Measurements from ENCODE around the gene NT5C1A. TPM values are rescaled to one million over a fixed set of nuclear protein-coding genes. Genes with fewer than 3 reads are reported as not detected.

NT5C1A gene
- total RNA-seq, 2 donors from 2014 or later: 4.1 to 9.2 TPM

DNA sequence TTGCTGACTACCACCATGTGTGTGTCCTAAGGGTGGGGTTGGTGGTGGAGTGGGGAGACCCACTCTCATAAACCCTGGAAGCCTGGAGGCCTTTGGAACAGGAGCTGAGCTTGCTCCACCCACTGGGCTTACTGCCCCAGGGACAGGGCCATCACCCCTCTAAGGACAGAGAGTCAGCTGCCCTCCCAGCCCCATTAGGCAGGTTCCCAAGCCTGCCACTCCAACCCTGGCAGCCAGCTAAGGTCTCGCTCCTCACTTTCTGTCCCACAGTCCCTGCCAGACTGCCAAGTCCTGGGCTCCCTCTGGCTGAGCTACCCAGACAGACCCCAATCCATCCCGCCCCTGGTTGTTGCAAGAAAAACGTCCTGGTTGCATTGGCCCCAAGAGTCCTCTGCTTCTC is 3.8 kb downstream of the NT5C1A start:
- ATAC-seq: no peak
- H3K4me1 Mint-ChIP-seq (ENCODE audit: low read depth in 2 of 2): peaks cover 17 to 24% of the 10 kb centered on the region in 2 donors
- peak overlapping the region; percentile 65 to 81 for H3K27ac Mint-ChIP-seq
- peak overlapping the region; percentile 40 for H3K4me3 Mint-ChIP-seq
- no peaks in the 10 kb centered on the region for H3K9me3 Mint-ChIP-seq
- peaks cover 9 to 24% of the 10 kb centered on the region in 2 donors for H3K27me3 Mint-ChIP-seq
- no peaks in the 10 kb centered on the region for H3K36me3 Mint-ChIP-seq
- DNase-seq (ENCODE audit: low spot score): no peak

DNA sequence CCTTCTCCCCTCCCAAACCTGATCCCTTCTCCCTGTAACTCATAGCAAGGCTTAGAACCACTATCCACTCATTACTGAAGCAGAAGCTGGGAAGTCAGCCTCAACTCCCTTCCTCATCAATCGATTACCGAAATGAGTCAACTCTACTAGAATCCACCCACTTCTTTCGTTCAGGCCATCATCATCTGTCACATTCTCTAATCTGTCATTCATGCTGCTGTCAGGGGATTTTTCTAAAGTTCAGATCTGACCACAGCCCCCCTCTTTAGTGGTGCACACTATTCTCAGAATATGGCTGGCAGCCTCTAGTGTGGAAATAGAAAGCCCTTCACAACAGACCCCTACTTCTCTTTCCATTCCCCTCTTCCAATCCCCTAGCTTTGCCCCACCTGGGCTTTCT is 5.1 kb downstream of the NT5C1A start:
- ATAC-seq (peak; percentile 88 to 91), DNase-seq (ENCODE audit: low spot score) (peak; percentile 70)
- H3K4me3 Mint-ChIP-seq: peak overlapping the region; percentile 40
- H3K27me3 Mint-ChIP-seq: peaks cover 9 to 21% of the 10 kb centered on the region in 2 donors
- H3K36me3 Mint-ChIP-seq: no peaks in the 10 kb centered on the region
- no peaks in the 10 kb centered on the region for H3K9me3 Mint-ChIP-seq
- peak overlapping the region; percentile 65 to 81 for H3K27ac Mint-ChIP-seq
- peaks cover 17 to 24% of the 10 kb centered on the region in 2 donors for H3K4me1 Mint-ChIP-seq (ENCODE audit: low read depth in 2 of 2)

DNA sequence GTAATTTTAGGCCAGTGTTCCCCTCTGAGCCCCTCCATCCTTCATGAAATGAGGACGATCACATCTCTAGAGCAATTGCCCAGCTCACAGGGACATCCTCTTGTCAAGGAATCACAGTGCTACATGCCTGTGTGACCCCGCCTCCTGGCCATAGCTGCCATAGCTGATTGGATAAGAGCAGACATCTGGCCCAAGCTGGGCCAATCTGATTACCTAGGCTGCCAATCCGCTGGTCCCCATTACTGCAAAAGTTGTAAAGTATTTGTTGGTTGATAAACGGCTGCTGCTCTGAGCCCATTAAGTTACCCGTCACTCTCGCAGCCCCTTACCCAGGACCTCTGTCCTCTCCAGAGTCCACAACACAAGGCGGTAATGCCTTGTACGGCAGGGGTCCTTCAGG is 8.3 kb downstream of the NT5C1A start:
- Mint-ChIP-seq H3K27ac (no peak overlapping the region), H3K4me1 (ENCODE audit: low read depth in 2 of 2) (peaks cover 17% of the 10 kb centered on the region in 2 donors)

DNA sequence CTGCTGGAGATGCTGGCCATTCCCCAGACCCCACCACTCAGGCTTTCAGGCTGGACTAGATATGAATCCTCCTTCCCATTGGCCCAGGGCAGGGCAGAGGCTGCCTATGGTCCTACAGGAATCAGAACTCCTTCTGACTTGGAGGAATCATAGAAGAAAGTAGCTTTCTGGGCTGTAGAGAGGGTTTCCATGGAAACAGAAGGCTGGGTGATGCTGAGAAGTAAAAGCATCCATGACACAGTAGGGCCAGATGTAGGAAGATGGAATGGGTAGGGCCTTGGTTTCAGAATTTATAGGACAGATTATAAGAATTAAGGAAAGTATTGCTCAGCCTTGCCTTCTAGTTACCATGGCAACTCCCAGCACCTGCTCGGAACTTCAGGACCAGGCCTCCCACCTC is 9.0 kb downstream of the NT5C1A start:
- H3K4me1 Mint-ChIP-seq (ENCODE audit: low read depth in 2 of 2): peaks cover 18 to 21% of the 10 kb centered on the region in 2 donors
- H3K4me3 Mint-ChIP-seq: no peak overlapping the region
- no peaks in the 10 kb centered on the region for H3K9me3 Mint-ChIP-seq
- no peak overlapping the region for H3K27ac Mint-ChIP-seq
- ATAC-seq (no peak), DNase-seq (ENCODE audit: low spot score) (no peak)
- no peaks in the 10 kb centered on the region for H3K36me3 Mint-ChIP-seq
- H3K27me3 Mint-ChIP-seq: peaks cover 0 to 3% of the 10 kb centered on the region in 2 donors

More for the DNA sequence above, 8.3 kb downstream of the NT5C1A start:
- ATAC-seq (no peak), DNase-seq (ENCODE audit: low spot score) (no peak)
- H3K9me3 Mint-ChIP-seq: no peaks in the 10 kb centered on the region
- peaks cover 0 to 6% of the 10 kb centered on the region in 2 donors for H3K27me3 Mint-ChIP-seq
- no peak overlapping the region for H3K4me3 Mint-ChIP-seq
- no peaks in the 10 kb centered on the region for H3K36me3 Mint-ChIP-seq

DNA sequence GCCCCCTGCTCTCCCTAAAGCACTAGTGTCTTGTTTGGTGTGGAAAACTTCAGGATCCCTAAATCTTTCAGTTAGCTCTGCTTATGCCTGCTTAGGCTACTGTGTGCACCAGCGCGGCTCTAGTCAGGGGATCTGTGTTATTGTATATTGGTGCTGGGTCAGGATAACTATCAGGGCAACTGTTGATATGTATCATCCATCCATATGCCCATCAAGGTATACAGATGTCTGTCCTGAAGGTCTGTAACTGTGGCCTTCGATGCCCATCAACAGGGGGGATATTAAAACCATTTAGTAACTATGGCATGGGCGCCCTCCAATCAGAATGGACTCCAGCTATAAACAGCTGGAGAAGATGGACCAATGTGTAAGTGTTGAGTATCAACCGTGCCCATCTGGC is 12.4 kb downstream of the NT5C1A start:
- DNase-seq (ENCODE audit: low spot score) (no peak), ATAC-seq (no peak)
- Mint-ChIP-seq H3K36me3 (no peaks in the 10 kb centered on the region), H3K4me1 (ENCODE audit: low read depth in 2 of 2) (peaks cover 6 to 7% of the 10 kb centered on the region in 2 donors), H3K4me3 (no peak overlapping the region), H3K9me3 (no peaks in the 10 kb centered on the region), H3K27me3 (peaks cover 0 to 3% of the 10 kb centered on the region in 2 donors), H3K27ac (no peak overlapping the region)

DNA sequence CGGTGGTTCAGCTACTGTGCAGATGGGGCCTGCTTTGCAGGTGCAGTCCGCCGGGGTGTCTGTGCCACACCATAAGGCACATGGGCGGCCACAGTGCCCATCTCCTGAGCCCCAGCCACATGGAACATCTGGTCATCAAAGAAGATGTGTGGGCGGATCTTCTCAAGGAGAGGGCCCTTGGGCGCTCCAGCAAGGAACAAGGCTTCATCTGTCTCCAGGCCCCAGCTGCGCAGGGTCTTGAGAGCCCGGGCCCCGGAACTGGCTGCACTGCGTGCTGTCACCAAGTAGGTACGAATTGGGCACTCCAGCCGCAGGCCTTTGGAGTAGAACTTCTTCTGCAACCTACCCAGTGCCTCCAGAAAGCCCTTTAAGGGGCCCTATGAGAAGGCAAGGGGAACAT is 12.8 kb downstream of the NT5C1A start:
- Mint-ChIP-seq H3K36me3 (no peaks in the 10 kb centered on the region), H3K4me1 (ENCODE audit: low read depth in 2 of 2) (peaks cover 6 to 7% of the 10 kb centered on the region in 2 donors), H3K9me3 (no peaks in the 10 kb centered on the region), H3K27ac (no peak overlapping the region), H3K27me3 (peaks cover under 1 to 3% of the 10 kb centered on the region in 2 donors), H3K4me3 (no peak overlapping the region)
- ATAC-seq: no peak
- DNase-seq (ENCODE audit: low spot score): no peak

DNA sequence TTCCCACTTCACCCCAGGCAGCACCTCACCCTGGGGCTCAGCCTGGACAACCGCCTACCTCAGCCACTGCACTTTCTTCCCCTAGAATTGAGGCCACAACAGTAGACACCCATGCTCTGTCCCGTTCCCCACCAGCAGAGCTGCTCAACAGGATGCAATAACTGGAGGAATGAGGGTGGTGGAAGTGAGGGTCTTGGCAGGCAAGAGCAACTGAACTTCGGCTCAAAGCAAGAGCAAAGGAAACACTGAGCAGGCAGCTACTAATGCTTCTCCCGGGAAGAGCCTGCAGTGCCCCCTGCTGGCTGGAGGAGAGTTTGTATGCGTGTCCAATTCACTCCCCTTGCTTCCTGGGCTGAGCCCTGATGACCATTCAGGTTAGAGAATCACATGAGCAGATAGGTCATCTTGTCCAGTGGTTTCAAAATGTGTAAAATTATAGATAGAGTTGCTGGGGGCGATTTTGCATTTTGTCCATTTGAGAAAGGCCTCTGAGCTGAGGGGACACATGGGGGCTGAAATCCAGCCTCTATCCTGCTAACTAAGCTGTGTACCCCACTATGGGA is 13.9 kb downstream of the NT5C1A start:
- H3K9me3 Mint-ChIP-seq: no peaks in the 10 kb centered on the region
- DNase-seq (ENCODE audit: low spot score) (peak; percentile 71), ATAC-seq (peak; percentile 71)
- H3K27ac Mint-ChIP-seq: peak overlapping the region; percentile 10 to 56
- peaks cover 6 to 7% of the 10 kb centered on the region in 2 donors for H3K27me3 Mint-ChIP-seq
- no peaks in the 10 kb centered on the region for H3K36me3 Mint-ChIP-seq
- peaks cover 7 to 11% of the 10 kb centered on the region in 2 donors for H3K4me1 Mint-ChIP-seq (ENCODE audit: low read depth in 2 of 2)
- H3K4me3 Mint-ChIP-seq: no peak overlapping the region

DNA sequence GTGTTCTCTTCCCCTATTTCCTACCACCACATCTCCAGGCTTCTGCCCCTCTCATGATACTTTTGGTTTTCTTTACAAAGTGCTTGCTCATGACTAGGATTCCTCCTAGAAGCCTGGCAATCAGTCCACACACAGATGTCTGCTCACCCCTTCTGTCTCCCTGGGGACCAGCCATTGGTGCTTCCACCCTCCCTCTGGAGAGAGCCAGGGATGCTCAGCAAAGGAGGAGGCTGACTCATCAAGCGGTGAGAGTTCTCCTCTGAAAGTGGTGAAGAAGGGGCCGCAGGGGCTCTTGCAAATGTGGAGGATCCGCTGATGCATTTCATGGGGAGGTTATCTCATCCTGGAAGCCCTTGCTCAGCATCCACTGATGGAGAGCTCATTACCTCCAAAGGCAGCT is 14.5 kb downstream of the NT5C1A start:
- Mint-ChIP-seq H3K4me3 (no peak overlapping the region), H3K27ac (peak overlapping the region in 1 of 2 donors; percentile 12), H3K4me1 (ENCODE audit: low read depth in 2 of 2) (peaks cover 7 to 11% of the 10 kb centered on the region in 2 donors), H3K9me3 (no peaks in the 10 kb centered on the region), H3K36me3 (no peaks in the 10 kb centered on the region), H3K27me3 (peaks cover 6 to 7% of the 10 kb centered on the region in 2 donors)
- DNase-seq (ENCODE audit: low spot score): no peak
- ATAC-seq: no peak

DNA sequence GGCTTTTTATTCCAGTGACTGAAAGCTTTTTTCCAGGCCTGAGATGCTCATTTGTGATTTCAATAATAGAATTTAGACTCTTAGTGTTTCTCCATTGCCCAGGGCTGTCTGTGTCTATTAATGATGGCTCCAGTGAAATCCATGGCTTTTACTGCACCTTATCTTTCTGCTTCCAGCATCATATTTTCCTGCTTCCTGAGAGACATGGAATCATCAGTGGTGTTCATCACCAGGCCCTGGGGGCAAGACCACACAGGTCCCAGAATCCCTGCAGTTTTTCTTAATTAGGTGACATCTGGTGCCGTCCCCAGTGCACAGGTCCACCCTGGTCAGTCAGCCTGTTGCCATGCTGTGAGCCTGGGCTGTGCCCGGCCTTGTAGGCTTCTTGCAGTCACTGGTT is 15.5 kb downstream of the NT5C1A start:
- DNase-seq (ENCODE audit: low spot score): no peak
- peaks cover 7 to 11% of the 10 kb centered on the region in 2 donors for H3K4me1 Mint-ChIP-seq (ENCODE audit: low read depth in 2 of 2)
- ATAC-seq: no peak
- H3K36me3 Mint-ChIP-seq: no peaks in the 10 kb centered on the region
- no peaks in the 10 kb centered on the region for H3K9me3 Mint-ChIP-seq
- H3K27me3 Mint-ChIP-seq: peaks cover 6 to 7% of the 10 kb centered on the region in 2 donors
- no peak overlapping the region for H3K27ac Mint-ChIP-seq
- no peak overlapping the region for H3K4me3 Mint-ChIP-seq

DNA sequence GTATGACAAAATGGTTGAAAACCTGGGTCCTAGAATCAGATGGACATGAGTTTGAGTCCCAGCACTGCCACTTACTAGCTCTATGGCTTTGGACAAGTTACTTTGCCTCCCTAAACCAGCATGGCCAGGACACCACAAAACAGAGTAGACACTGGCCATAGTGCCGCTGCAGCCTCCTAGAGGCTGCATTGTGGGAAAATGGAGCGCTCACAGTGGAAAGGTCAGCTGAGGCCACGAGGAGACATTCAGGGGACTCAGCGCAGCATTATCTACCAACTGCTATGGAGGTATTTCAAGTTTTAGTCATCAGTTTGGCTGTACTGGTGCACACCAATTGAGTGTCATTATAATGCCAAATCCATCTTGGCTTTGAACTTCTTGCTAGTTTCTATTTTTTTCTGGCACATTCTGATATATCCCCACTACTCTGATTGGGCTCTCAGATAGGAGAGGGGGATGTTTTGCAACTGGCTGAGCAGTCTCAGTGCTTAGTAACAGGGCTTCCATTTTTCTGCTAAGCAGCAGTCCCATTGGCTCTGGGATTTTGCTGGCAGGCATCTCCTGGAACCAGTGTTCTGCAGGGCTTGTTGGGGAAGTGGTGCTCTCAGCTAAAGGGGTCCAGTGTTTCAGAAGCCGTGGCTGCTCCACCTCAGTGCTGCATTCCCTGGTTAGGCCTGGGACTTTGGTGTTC is 16.2 kb downstream of the NT5C1A start:
- no peak for DNase-seq (ENCODE audit: low spot score)
- Mint-ChIP-seq H3K9me3 (no peaks in the 10 kb centered on the region), H3K36me3 (no peaks in the 10 kb centered on the region), H3K4me3 (no peak overlapping the region), H3K27me3 (peaks cover 6 to 7% of the 10 kb centered on the region in 2 donors), H3K4me1 (ENCODE audit: low read depth in 2 of 2) (peaks cover 7 to 11% of the 10 kb centered on the region in 2 donors), H3K27ac (no peak overlapping the region)
- ATAC-seq: no peak

DNA sequence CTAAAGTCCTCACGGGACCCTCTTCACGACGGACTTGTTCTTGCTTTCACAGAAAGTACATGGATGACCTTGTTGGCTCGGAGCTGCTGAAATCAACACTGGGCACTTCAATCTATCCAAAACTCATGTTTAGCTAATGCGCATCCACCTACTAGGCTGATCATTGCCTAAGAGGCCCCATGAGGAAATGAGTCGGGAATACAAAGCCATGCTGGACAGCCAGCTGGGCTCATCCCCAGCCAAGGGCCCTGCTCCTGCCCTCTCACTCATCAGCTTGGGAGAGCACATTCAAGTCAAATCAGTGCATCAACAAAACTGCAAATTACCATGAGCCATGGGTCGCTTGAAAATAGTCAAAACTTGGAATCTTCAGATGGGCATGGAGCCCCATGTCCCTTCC is 17.6 kb downstream of the NT5C1A start:
- H3K36me3 Mint-ChIP-seq: no peaks in the 10 kb centered on the region
- H3K27me3 Mint-ChIP-seq: peaks cover 6 to 7% of the 10 kb centered on the region in 2 donors
- H3K4me3 Mint-ChIP-seq: no peak overlapping the region
- H3K9me3 Mint-ChIP-seq: no peaks in the 10 kb centered on the region
- ATAC-seq: no peak
- DNase-seq (ENCODE audit: low spot score): no peak
- H3K27ac Mint-ChIP-seq: no peak overlapping the region
- H3K4me1 Mint-ChIP-seq (ENCODE audit: low read depth in 2 of 2): peaks cover 7 to 11% of the 10 kb centered on the region in 2 donors

DNA sequence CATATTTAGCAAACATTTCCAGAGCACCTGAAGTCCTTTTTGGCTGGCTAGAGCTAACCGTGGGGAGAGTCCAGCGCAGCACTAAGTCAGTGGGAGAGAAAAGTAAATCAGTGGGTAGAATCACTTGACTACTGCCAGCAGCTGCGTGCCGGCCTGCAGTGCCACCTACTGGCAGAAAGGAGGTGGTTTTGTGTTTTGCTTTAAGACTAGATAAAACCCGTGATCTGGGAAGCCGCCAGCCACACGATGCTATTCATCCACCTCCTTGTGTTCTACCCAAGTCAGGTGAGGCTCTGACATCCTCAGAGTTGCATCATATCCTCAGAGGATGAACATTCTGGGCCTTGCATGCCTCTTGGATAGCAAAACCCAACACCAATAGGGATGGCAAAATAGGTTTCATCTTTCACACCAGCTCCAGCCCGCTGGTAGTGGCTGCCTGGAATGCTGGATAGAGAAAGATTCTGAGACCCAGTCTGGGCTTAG is 18.3 kb downstream of the NT5C1A start:
- no peaks in the 10 kb centered on the region for H3K9me3 Mint-ChIP-seq
- H3K36me3 Mint-ChIP-seq: no peaks in the 10 kb centered on the region
- DNase-seq (ENCODE audit: low spot score) (peak; percentile 83), ATAC-seq (peak; percentile 61 to 63)
- no peak overlapping the region for H3K4me3 Mint-ChIP-seq
- H3K27me3 Mint-ChIP-seq: peaks cover 6 to 7% of the 10 kb centered on the region in 2 donors
- H3K4me1 Mint-ChIP-seq (ENCODE audit: low read depth in 2 of 2): peaks cover 7 to 11% of the 10 kb centered on the region in 2 donors
- no peak overlapping the region for H3K27ac Mint-ChIP-seq

DNA sequence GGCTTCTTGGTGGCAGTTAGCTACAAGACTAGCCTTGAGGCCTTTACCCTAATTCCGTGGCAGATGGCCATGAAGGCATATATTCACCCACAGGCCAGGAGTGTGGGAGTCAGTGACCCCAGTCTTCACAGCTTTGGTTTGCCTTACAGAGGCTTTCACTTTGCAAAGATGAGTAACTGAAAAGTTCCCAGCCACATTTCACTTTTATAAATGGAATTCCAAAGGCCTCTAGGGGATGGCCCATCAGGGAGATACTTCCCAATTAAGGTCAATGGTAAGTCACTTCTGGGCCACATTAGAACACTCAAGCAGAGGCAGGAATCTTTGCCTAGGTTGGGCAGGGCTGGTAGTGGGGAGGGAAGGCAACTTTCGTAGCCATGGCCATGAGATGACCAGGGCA is 19.4 kb downstream of the NT5C1A start:
- peaks cover 6 to 7% of the 10 kb centered on the region in 2 donors for H3K27me3 Mint-ChIP-seq
- peaks cover 0 to 6% of the 10 kb centered on the region in 2 donors for H3K4me1 Mint-ChIP-seq (ENCODE audit: low read depth in 2 of 2)
- H3K9me3 Mint-ChIP-seq: no peaks in the 10 kb centered on the region
- H3K4me3 Mint-ChIP-seq: no peak overlapping the region
- H3K27ac Mint-ChIP-seq: no peak overlapping the region
- ATAC-seq (no peak), DNase-seq (ENCODE audit: low spot score) (no peak)
- no peaks in the 10 kb centered on the region for H3K36me3 Mint-ChIP-seq

DNA sequence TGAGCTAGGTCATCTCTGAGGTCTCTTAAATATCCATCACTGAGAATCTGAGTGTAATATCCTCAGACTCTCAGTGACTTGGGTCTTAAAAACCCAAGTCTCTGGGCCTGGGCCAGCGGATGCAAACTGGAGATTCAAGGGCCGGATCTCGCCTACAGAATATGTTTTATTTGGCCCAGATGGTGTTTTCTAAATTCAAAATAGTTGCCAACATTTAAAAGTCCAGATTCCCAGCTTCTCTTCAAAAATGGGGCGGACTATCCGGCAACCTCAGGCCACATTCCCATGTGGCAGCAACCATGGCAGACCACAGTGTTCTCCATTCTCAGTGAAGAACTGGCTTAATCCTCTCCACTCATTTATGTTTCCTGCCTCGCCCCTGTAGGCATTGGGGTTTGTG is 19.8 kb downstream of the NT5C1A start:
- peaks cover 4 to 7% of the 10 kb centered on the region in 2 donors for H3K27me3 Mint-ChIP-seq
- H3K9me3 Mint-ChIP-seq: no peaks in the 10 kb centered on the region
- H3K36me3 Mint-ChIP-seq: no peaks in the 10 kb centered on the region
- H3K4me3 Mint-ChIP-seq: no peak overlapping the region
- H3K4me1 Mint-ChIP-seq (ENCODE audit: low read depth in 2 of 2): peaks cover 0 to 6% of the 10 kb centered on the region in 2 donors
- ATAC-seq (no peak), DNase-seq (ENCODE audit: low spot score) (no peak)
- no peak overlapping the region for H3K27ac Mint-ChIP-seq

All from natural killer cell treated with Interleukin-12 subunit alpha and Interleukin-12 subunit beta and Interleukin-15 and Interleukin-18, amount 100 ng/mL, for 72 hours (primary cell).